Measurements from ENCODE around the gene ROBO1.

The ROBO1 gene

DNA sequence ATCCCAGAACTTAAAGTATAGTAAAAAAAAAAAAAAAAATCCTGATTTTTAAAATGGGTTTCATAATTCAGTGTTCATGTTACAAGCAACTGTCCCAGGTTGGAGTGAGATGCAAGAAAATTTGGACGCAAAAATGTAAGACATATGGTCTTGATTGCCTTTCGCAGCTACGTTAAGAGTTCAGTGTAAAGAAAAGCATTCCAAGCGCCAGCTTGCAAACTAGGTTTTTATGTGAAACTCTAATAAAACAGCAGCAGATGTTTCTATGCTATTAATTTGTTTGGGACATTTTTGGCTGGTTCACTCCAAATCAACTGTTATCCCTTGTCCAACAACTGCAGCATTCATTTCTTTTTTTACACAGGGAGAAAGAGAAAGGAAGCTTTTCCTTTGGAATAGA is 957.8 kb downstream of the ROBO1 start:
- in situ Hi-C loops (cut with HindIII; ENCODE audit: low sequenced_read_pairs), result no loop called here
- no peak overlapping the region for H3K4me3 ChIP-seq (ENCODE audit: low read depth, low read length)
- no peak for DNase-seq (ENCODE audit: low read depth, low spot score)
- TF ChIP-seq, protein P1, sequence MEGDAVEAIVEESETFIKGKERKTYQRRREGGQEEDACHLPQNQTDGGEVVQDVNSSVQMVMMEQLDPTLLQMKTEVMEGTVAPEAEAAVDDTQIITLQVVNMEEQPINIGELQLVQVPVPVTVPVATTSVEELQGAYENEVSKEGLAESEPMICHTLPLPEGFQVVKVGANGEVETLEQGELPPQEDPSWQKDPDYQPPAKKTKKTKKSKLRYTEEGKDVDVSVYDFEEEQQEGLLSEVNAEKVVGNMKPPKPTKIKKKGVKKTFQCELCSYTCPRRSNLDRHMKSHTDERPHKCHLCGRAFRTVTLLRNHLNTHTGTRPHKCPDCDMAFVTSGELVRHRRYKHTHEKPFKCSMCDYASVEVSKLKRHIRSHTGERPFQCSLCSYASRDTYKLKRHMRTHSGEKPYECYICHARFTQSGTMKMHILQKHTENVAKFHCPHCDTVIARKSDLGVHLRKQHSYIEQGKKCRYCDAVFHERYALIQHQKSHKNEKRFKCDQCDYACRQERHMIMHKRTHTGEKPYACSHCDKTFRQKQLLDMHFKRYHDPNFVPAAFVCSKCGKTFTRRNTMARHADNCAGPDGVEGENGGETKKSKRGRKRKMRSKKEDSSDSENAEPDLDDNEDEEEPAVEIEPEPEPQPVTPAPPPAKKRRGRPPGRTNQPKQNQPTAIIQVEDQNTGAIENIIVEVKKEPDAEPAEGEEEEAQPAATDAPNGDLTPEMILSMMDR (IDR thresholded peaks at IDR 0.05; ENCODE audit: low read depth, low read length), result no peak

DNA sequence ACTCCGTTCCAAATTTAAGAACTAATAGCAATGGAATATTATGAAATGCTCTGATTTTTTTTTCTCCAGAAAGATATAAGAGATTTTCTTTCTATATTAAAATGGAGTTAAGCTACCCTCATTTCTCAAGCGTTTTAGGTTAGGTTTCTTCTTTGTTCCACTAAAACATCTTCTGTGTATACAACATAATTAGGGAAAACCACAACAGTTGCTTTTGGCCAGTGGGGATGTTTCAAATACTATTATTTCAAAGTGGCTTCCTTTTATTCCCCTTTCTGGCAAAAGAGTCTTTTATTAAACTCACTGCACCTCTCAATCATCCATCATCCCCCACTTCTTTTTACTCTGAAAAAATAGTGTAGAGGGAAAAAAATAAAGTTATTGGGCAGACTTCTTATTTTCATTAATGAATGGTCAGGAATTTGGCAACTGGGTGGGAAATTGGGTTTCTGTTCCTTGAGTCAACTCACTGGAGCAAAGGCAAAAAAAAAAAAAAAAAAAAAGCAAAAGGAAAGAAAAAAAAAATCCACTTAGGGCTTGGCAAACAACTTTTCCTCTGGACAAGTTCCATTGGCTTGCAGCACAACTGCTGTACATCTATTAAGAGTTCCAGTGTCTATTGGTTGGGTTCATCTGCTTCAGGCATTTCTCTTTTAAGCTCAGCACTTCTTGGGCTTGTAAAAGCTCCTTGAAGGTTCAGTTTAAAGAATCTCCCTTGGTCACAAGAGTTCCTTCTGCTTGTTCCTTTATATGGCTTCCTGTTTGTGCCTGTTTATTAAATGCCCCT is 963.4 kb downstream of the ROBO1 start:
- in situ Hi-C loops (cut with HindIII; ENCODE audit: low sequenced_read_pairs), result no loop called here
- DNase-seq (ENCODE audit: low read depth, low spot score), result peak; percentile 63
- TF ChIP-seq, protein P1 (IDR thresholded peaks at IDR 0.05; ENCODE audit: low read depth, low read length), result no peak
- no peak overlapping the region for H3K4me3 ChIP-seq (ENCODE audit: low read depth, low read length)

DNA sequence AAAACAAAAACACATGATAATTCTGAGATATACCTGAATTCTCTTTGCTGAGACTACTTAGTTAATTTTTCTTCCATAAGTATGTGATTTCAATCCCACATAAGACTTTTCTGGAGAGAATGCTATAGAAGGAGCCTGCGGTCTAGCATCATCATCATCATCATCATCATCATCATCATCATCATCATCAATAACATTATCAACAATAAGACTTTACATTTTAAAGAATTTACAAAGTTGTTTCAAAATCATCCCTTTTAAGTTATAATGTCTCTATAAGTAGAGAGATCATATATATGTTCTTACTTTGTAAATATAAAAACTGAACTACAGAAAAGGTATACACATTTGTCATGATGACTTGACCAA is 965.3 kb downstream of the ROBO1 start:
- DNase-seq (ENCODE audit: low read depth, low spot score), result no peak
- no peak overlapping the region for H3K4me3 ChIP-seq (ENCODE audit: low read depth, low read length)
- in situ Hi-C loops (cut with HindIII; ENCODE audit: low sequenced_read_pairs), result no loop called here
- TF ChIP-seq, protein P1 (IDR thresholded peaks at IDR 0.05; ENCODE audit: low read depth, low read length), result no peak

DNA sequence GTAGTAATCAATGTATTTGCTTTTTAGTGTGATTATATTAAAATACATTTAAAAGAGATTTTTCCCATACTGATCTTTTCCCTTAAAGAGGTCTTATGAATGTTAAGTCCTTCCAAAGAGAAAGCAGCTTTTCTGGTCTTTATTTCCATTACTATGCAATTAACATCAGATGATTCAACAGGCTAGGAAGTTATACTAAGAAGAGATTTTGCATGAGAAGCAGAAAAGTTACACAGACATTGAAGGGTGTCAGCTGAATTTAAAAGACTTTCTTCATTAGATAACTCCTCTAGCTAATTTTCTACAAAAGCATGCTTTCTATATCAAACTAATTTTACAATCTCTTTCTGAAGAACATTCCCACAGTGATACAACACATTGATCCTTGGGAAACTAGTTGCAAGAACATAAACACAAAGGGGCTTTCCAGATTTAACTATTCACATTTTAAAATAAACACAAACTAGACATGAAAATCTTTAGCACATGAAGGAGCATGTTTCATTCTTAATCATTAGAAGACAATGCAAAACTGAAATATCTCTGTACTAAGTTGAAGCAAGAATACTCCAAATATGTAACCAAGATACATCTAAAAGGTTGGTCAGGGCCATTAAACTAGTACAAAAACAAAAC is 965.8 kb downstream of the ROBO1 start:
- TF ChIP-seq, protein P1 (IDR thresholded peaks at IDR 0.05; ENCODE audit: low read depth, low read length), result no peak
- no peak overlapping the region for H3K4me3 ChIP-seq (ENCODE audit: low read depth, low read length)
- in situ Hi-C loops (cut with HindIII; ENCODE audit: low sequenced_read_pairs), result no loop called here
- DNase-seq (ENCODE audit: low read depth, low spot score), result no peak

DNA sequence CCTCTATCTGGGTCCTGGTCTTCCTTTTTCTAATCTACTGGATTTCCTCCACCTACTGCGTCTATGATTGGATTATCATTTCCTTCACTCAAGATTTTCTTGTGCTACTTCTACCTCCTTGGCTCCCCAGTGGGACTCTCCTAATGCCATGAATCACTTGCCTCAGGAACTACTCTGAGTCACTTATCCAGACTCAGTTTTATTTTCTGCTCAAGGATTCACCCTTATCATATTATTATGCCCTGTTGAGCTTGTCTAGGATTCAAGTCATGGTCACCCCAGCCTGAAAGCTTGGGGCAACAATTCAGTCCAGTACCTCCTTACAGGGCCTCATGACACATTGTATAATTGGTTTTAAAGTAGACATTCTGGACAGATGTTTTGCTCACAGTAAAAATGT is 968.1 kb downstream of the ROBO1 start:
- no peak overlapping the region for H3K4me3 ChIP-seq (ENCODE audit: low read depth, low read length)
- no peak for DNase-seq (ENCODE audit: low read depth, low spot score)
- in situ Hi-C loops (cut with HindIII; ENCODE audit: low sequenced_read_pairs), result no loop called here
- TF ChIP-seq, protein P1 (IDR thresholded peaks at IDR 0.05; ENCODE audit: low read depth, low read length), result no peak

DNA sequence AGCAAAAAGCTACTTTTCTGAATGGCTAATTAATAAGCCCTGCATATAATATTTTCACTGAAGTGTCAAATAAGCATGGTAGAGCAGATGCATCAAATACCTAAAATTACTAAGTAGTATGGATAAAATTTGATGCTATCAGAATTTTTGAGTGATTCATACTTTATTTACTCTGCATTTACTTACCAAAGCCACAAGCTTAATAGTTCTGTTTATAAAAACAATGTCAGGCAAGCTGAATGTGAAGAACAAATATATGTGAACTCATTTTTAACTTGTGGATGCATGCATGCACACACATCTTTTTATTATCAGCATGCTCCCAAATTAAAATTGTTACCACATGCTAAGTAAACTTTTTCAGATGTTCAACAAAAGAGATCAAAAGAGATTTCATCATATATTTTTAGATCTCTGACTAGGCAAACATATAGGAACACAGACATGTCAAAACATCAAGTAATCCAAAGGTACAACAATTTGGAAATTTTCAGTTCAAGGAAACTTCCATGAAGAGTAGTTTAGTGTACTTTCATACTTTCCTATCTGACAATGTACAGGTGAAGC is 969.4 kb downstream of the ROBO1 start:
- no peak for DNase-seq (ENCODE audit: low read depth, low spot score)
- H3K4me3 ChIP-seq (ENCODE audit: low read depth, low read length), result no peak overlapping the region
- in situ Hi-C loops (cut with HindIII; ENCODE audit: low sequenced_read_pairs), result no loop called here
- TF ChIP-seq, protein P1 (IDR thresholded peaks at IDR 0.05; ENCODE audit: low read depth, low read length), result no peak
